ENCODE data around the gene ARL4A. TPM values are rescaled to one million over a fixed set of nuclear protein-coding genes. Genes with fewer than 3 reads are reported as not detected.

The ARL4A gene
- total RNA-seq, 2 experiments from 2014 or later, result 72.5 to 75.9 TPM

GRCh38 chr7:12684733-12685132 lies 2.7 kb upstream of the ARL4A start:
- peaks cover 36% of the 10 kb centered on the region for H3K4me1 Mint-ChIP-seq (ENCODE audit: low read depth)
- Histone ChIP-seq H3K9me3 (ENCODE audit: control insufficient read depth in 1 of 2, insufficient read depth in 1 of 2, low read length in 2 of 2) (peaks cover 0 to 3% of the 10 kb centered on the region in 2 experiments), H3K36me3 (ENCODE audit: insufficient read depth, low read length) (no peaks in the 10 kb centered on the region), H3K4me1 (ENCODE audit: insufficient read depth, low read length) (peaks cover 24% of the 10 kb centered on the region), H3K27me3 (ENCODE audit: control insufficient read depth in 1 of 2, insufficient read depth in 2 of 2, low read length in 2 of 2) (no peaks in the 10 kb centered on the region), H3K27ac (ENCODE audit: low read depth in 1 of 2, low read length in 2 of 2) (peak overlapping the region in 1 of 2 donors; percentile 17), H3K4me3 (ENCODE audit: low read length) (no peak overlapping the region)
- POLR2A ChIA-PET, result no interaction called here
- H3K27me3 Mint-ChIP-seq, result no peaks in the 10 kb centered on the region
- intact Hi-C loops (cut with DNase I, micrococcal nuclease), result loop anchor here (5.0 to 10.0 kb wide), 3 partner anchors 47 to 1040 kb away; no protein-coding TSS in a partner anchor
- ATAC-seq (ENCODE audit: poor library complexity) (no peak), DNase-seq (peak in 1 of 14 experiments; percentile 18)
- no peak overlapping the region for H3K4me3 Mint-ChIP-seq
- peak overlapping the region; percentile 89 for H3K27ac Mint-ChIP-seq
- no peaks in the 10 kb centered on the region for H3K9me3 Mint-ChIP-seq
- TF ChIP-seq, protein P1, sequence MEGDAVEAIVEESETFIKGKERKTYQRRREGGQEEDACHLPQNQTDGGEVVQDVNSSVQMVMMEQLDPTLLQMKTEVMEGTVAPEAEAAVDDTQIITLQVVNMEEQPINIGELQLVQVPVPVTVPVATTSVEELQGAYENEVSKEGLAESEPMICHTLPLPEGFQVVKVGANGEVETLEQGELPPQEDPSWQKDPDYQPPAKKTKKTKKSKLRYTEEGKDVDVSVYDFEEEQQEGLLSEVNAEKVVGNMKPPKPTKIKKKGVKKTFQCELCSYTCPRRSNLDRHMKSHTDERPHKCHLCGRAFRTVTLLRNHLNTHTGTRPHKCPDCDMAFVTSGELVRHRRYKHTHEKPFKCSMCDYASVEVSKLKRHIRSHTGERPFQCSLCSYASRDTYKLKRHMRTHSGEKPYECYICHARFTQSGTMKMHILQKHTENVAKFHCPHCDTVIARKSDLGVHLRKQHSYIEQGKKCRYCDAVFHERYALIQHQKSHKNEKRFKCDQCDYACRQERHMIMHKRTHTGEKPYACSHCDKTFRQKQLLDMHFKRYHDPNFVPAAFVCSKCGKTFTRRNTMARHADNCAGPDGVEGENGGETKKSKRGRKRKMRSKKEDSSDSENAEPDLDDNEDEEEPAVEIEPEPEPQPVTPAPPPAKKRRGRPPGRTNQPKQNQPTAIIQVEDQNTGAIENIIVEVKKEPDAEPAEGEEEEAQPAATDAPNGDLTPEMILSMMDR (IDR thresholded peaks at IDR 0.05), result no peak
- CTCF ChIA-PET, result no interaction called here
- H3K36me3 Mint-ChIP-seq (ENCODE audit: low read depth), result peaks cover 6% of the 10 kb centered on the region

- no peaks in the 10 kb centered on the region for H3K36me3 ChIP-seq (ENCODE audit: insufficient read depth, low read length)
- Mint-ChIP-seq H3K27ac (peak overlapping the region; percentile 89), H3K27me3 (no peaks in the 10 kb centered on the region), H3K4me3 (peak overlapping the region; percentile 96), H3K36me3 (ENCODE audit: low read depth) (peaks cover 6% of the 10 kb centered on the region), H3K4me1 (ENCODE audit: low read depth) (peaks cover 39% of the 10 kb centered on the region), H3K9me3 (no peaks in the 10 kb centered on the region)
- H3K9me3 ChIP-seq (ENCODE audit: control insufficient read depth in 1 of 2, insufficient read depth in 1 of 2, low read length in 2 of 2), result peaks cover 0 to 3% of the 10 kb centered on the region in 2 experiments
- ChIA-PET CTCF (interaction anchor here (0.9 to 2.6 kb wide), 9 partner anchors 10 to 475 kb away, joined by 3 to 28 read pairs (median 5); partner anchors contain the start of gene TMEM106B), POLR2A (interaction anchor here (0.7 to 2.6 kb wide), 7 partner anchors 11 to 636 kb away, joined by 3 to 14 read pairs (median 7); no protein-coding TSS in a partner anchor)
- no peaks in the 10 kb centered on the region for H3K27me3 ChIP-seq (ENCODE audit: control insufficient read depth in 1 of 2, insufficient read depth in 2 of 2, low read length in 2 of 2)
- intact Hi-C loops (cut with DNase I, micrococcal nuclease), result loop anchor here (10.0 kb wide), 2 partner anchors 161 to 1039 kb away; no protein-coding TSS in a partner anchor
- H3K4me3 ChIP-seq (ENCODE audit: low read length), result peak overlapping the region; percentile 89
- ATAC-seq (ENCODE audit: poor library complexity), result no peak
- peaks cover 24% of the 10 kb centered on the region for H3K4me1 ChIP-seq (ENCODE audit: insufficient read depth, low read length)
- peak overlapping the region; percentile 90 to 98 for H3K27ac ChIP-seq (ENCODE audit: low read depth in 1 of 2, low read length in 2 of 2)
- peak in 12 of 14 experiments; percentile 5 to 78 (median 28) for DNase-seq
- TF ChIP-seq, protein P1 (IDR thresholded peaks at IDR 0.05), result peak; percentile 29
Measured at GRCh38 chr7:12685550-12685949, 1.9 kb upstream of the ARL4A start.

DNA sequence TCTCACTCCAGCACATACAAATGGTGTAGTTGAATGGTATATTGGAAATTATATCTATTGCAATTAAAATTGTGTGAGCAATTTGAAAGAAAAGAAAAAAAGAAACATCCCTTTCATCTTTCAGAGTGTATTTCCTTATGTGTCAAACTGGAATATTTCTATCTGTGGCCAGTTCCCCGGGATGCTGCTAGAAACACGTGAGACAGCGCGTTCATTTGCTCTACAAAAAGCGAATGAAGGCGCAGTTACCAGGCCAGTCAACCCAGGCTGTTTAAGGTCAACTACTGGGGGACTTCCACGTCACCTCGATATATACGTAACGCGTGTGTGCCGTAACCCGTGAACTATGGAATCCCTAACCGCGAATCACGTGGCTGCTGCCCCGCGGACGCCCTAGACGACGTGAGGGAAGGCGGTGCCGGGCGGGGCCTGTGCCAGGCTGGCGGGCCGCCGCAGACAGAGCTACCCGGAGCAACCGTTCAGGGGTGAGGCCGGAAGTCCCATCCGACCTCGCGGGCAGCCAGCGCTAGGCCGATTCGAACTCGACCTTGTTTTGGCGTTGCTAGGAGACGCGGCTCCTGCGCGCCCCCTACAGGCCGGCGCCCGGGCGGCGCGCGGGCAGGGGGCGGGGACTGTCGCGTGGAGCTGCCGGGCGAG lies 1.1 kb upstream of the ARL4A start:
- H3K9me3 Mint-ChIP-seq, result no peaks in the 10 kb centered on the region
- peak overlapping the region; percentile 96 for H3K4me3 Mint-ChIP-seq
- H3K4me1 ChIP-seq (ENCODE audit: insufficient read depth, low read length), result peaks cover 24% of the 10 kb centered on the region
- POLR2A ChIA-PET, result interaction anchor here (0.5 to 2.6 kb wide), 17 partner anchors 10 to 1746 kb away, joined by 3 to 14 read pairs (median 6); partner anchors contain the start of gene TMEM106B
- no peaks in the 10 kb centered on the region for H3K27me3 Mint-ChIP-seq
- intact Hi-C loops (cut with DNase I, micrococcal nuclease), result loop anchor here (2.0 to 10.0 kb wide), 4 partner anchors 44 to 1038 kb away; no protein-coding TSS in a partner anchor
- no peaks in the 10 kb centered on the region for H3K27me3 ChIP-seq (ENCODE audit: control insufficient read depth in 1 of 2, insufficient read depth in 2 of 2, low read length in 2 of 2)
- H3K27ac Mint-ChIP-seq, result peak overlapping the region; percentile 89
- peaks cover 0 to 3% of the 10 kb centered on the region in 2 experiments for H3K9me3 ChIP-seq (ENCODE audit: control insufficient read depth in 1 of 2, insufficient read depth in 1 of 2, low read length in 2 of 2)
- DNase-seq, result peak; percentile 85 to 100 (median 94)
- ATAC-seq (ENCODE audit: poor library complexity), result peak; percentile 80
- H3K36me3 ChIP-seq (ENCODE audit: insufficient read depth, low read length), result no peaks in the 10 kb centered on the region
- peaks cover 39% of the 10 kb centered on the region for H3K4me1 Mint-ChIP-seq (ENCODE audit: low read depth)
- TF ChIP-seq, protein P1 (IDR thresholded peaks at IDR 0.05), result peak; percentile 77
- CTCF ChIA-PET, result interaction anchor here (0.6 to 2.6 kb wide), 31 partner anchors 9 to 579 kb away, joined by 3 to 28 read pairs (median 4); partner anchors contain the start of gene TMEM106B
- peaks cover 6% of the 10 kb centered on the region for H3K36me3 Mint-ChIP-seq (ENCODE audit: low read depth)
- H3K27ac ChIP-seq (ENCODE audit: low read depth in 1 of 2, low read length in 2 of 2), result peak overlapping the region; percentile 90 to 98
- peak overlapping the region; percentile 89 for H3K4me3 ChIP-seq (ENCODE audit: low read length)

All from CD4-positive, alpha-beta T cell (primary cell).